Liver (tissue), 9 donors: ENCODE results near the gene ZNF423. TPM values are rescaled to one million over a fixed set of nuclear protein-coding genes. Genes with fewer than 3 reads are reported as not detected.

Experiments
- DNase-seq: peaks from one replicate; pipeline ENCODE4 v3.0.0-alpha.2; 2017; ENCODE audit warnings: low spot score
- H3K27ac ChIP-seq, 2 donors: one replicate each; pipeline ENCODE4 v1.7.0; 2013; ENCODE audit warnings: inconsistent platforms in 2 of 2, low read length in 2 of 2, control low read depth in 1 of 2, low read depth in 1 of 2, mild to moderate bottlenecking in 1 of 2
- H3K27me3 ChIP-seq, 4 donors: one replicate each; pipeline versions ENCODE4 v1.6.1 to v1.7.0; 2013; ENCODE audit warnings: low read length in 3 of 4, inconsistent platforms in 1 of 4, mild to moderate bottlenecking in 1 of 4, moderate library complexity in 1 of 4; ENCODE audit not compliant: control insufficient read depth in 4 of 4, insufficient read depth in 4 of 4
- H3K36me3 ChIP-seq, 4 donors: one replicate each; pipeline versions ENCODE4 v1.6.1 to v1.7.0; 2013; ENCODE audit warnings: low read length in 3 of 4, mild to moderate bottlenecking in 3 of 4, low read depth in 1 of 4, moderate library complexity in 1 of 4; ENCODE audit not compliant: control insufficient read depth in 4 of 4, insufficient read depth in 3 of 4
- H3K4me1 ChIP-seq, 4 donors: one replicate each; pipeline versions ENCODE4 v1.6.1 to v1.7.0; 2013; ENCODE audit warnings: low read length in 3 of 4, mild to moderate bottlenecking in 3 of 4, moderate library complexity in 1 of 4; ENCODE audit not compliant: control insufficient read depth in 4 of 4, insufficient read depth in 4 of 4
- H3K4me3 ChIP-seq, 3 donors: one replicate each; pipeline versions ENCODE4 v1.6.1 to v1.7.0; 2013; ENCODE audit warnings: low read length in 3 of 3, control low read depth in 1 of 3, low read depth in 1 of 3, mild to moderate bottlenecking in 1 of 3
- H3K9ac ChIP-seq, 2 donors: one replicate each; pipeline ENCODE4 v1.7.0; 2013; ENCODE audit warnings: low read length in 2 of 2, mild to moderate bottlenecking in 2 of 2, moderate library complexity in 2 of 2, control low read depth in 1 of 2, low read depth in 1 of 2
- H3K9me3 ChIP-seq, 4 donors: one replicate each; pipeline versions ENCODE4 v1.6.1 to v1.7.0; 2013; ENCODE audit warnings: low read length in 3 of 4; ENCODE audit not compliant: control insufficient read depth in 4 of 4
- ATF3 ChIP-seq: IDR thresholded peaks from 2 replicates; pipeline ENCODE4 v1.6.1; 2016; ENCODE audit warnings: antibody characterized with exemption
- CTCF ChIP-seq: fragments of 150-350 bp; IDR thresholded peaks from 2 replicates; pipeline ENCODE4 v1.5.1; 2017; ENCODE audit warnings: improper control_type of control experiment, low read depth, low read length; ENCODE audit not compliant: missing input control
- EGR1 ChIP-seq, 2 donors: IDR thresholded peaks; 2 replicates each; pipeline ENCODE4 v1.6.1; 2016 to 2018; ENCODE audit warnings: antibody characterized with exemption in 2 of 2, low read depth in 2 of 2
- FOXA1 ChIP-seq: IDR thresholded peaks from 2 replicates; pipeline ENCODE4 v1.6.1; 2016; ENCODE audit warnings: antibody characterized with exemption
- FOXA2 ChIP-seq: IDR thresholded peaks from 2 replicates; pipeline ENCODE4 v1.6.1; 2016; ENCODE audit warnings: antibody characterized with exemption
- HNF4A ChIP-seq, 2 donors: conservative IDR thresholded peaks; 2 replicates each; pipeline ENCODE4 v1.6.1; 2016; ENCODE audit warnings: antibody characterized with exemption in 2 of 2, mild to moderate bottlenecking in 2 of 2
- MAX ChIP-seq: IDR thresholded peaks from 2 replicates; pipeline ENCODE4 v1.6.1; 2016; ENCODE audit warnings: antibody characterized with exemption
- NR2F2 ChIP-seq: IDR thresholded peaks from 2 replicates; pipeline ENCODE4 v1.6.1; 2016; ENCODE audit warnings: antibody characterized with exemption
- REST ChIP-seq: IDR thresholded peaks from 2 replicates; pipeline ENCODE4 v1.6.1; 2016; ENCODE audit warnings: antibody characterized with exemption, mild to moderate bottlenecking
- RXRA ChIP-seq, 2 donors: IDR thresholded peaks; 2 replicates each; pipeline ENCODE4 v1.6.1; 2017 to 2018; ENCODE audit warnings: antibody characterized with exemption in 2 of 2, mild to moderate bottlenecking in 1 of 2
- SP1 ChIP-seq: IDR thresholded peaks from 2 replicates; pipeline ENCODE4 v1.6.1; 2018; ENCODE audit warnings: antibody characterized with exemption, mild to moderate bottlenecking
- TAF1 ChIP-seq: conservative IDR thresholded peaks from 2 replicates; pipeline ENCODE4 v1.6.1; 2016; ENCODE audit warnings: antibody characterized with exemption, mild to moderate bottlenecking
- YY1 ChIP-seq: IDR thresholded peaks from 2 replicates; pipeline ENCODE4 v1.6.1; 2016; ENCODE audit warnings: antibody characterized with exemption, mild to moderate bottlenecking
- ZBTB33 ChIP-seq: IDR thresholded peaks from 2 replicates; pipeline ENCODE4 v1.6.1; 2016; ENCODE audit warnings: antibody characterized with exemption
- WGBS: extraction: QIAGEN DNeasy Blood & Tissue Kit; methylation state at CpG from one replicate; pipeline ENCODE4 v1.1.7; 2013; 5-methylcytosine and 5-hydroxymethylcytosine counted together
- polyA plus RNA-seq, 2 donors: library from polyadenylated mRNA; stranded (reverse) in 1 of 2; unstranded in 1 of 2; fragments of 200-250 nt in 1 of 2; fragments of >200 nt in 1 of 2; fragmentation: Nextera tagmentation in 1 of 2; extraction: Ambion mirVana in 1 of 2; gene quantifications; one replicate each; pipeline versions ENCODE4 v1.2.1 to v1.2.3, GENCODE V29; 2013 to 2015
- total RNA-seq, 2 donors: library from RNA; depleted of rRNA; stranded (reverse); fragments of >200 nt; gene quantifications; one replicate each; pipeline ENCODE4 v1.2.3, GENCODE V29; 2014
- donor health status: healthy.
- donor health status: healthy.
- donor health status: healthy.
- donor health status: healthy.
- donor health status: healthy.

The ZNF423 gene
- total and polyA plus RNA-seq, 4 donors, result 0.24 to 1.6 (median 0.39) TPM

- Histone ChIP-seq H3K9ac (no peak overlapping the region), H3K9me3 (peaks cover 0 to 3% (median 0%) of the 10 kb centered on the region in 4 donors), H3K4me3 (no peak overlapping the region), H3K4me1 (no peaks in the 10 kb centered on the region), H3K27me3 (no peaks in the 10 kb centered on the region), H3K36me3 (no peaks in the 10 kb centered on the region), H3K27ac (no peak overlapping the region)
- WGBS, result 92% methylated on average over 3 of the region's 3 CpGs
- no peak for DNase-seq
- TF ChIP-seq YY1 (no peak), FOXA2 (no peak), ATF3 (no peak), REST (no peak), NR2F2 (no peak), SP1 (no peak)
Observed at GRCh38 chr16:49788572-49788971, 67.3 kb downstream of the ZNF423 start.

GRCh38 chr16:49786926-49787557 lies 68.9 kb downstream of the ZNF423 start:
- TF ChIP-seq ATF3 (no peak), TAF1 (no peak), NR2F2 (no peak)
- H3K4me1 ChIP-seq, result no peaks in the 10 kb centered on the region
- H3K9me3 ChIP-seq, result peaks cover 0 to 3% (median 0%) of the 10 kb centered on the region in 4 donors
- WGBS, result 91% methylated on average over 12 of the region's 12 CpGs
- H3K9ac ChIP-seq, result no peak overlapping the region
- H3K4me3 ChIP-seq, result no peak overlapping the region
- DNase-seq, result no peak
- no peaks in the 10 kb centered on the region for H3K36me3 ChIP-seq
- no peak overlapping the region for H3K27ac ChIP-seq
- no peaks in the 10 kb centered on the region for H3K27me3 ChIP-seq

GRCh38 chr16:49785970-49786369 lies 69.9 kb downstream of the ZNF423 start:
- no peak overlapping the region for H3K9ac ChIP-seq
- no peaks in the 10 kb centered on the region for H3K4me1 ChIP-seq
- DNase-seq, result no peak
- 94% methylated on average over 11 of the region's 11 CpGs for WGBS
- H3K36me3 ChIP-seq, result no peaks in the 10 kb centered on the region
- no peak overlapping the region for H3K27ac ChIP-seq
- H3K9me3 ChIP-seq, result peaks cover 0 to 3% (median 0%) of the 10 kb centered on the region in 4 donors
- no peaks in the 10 kb centered on the region for H3K27me3 ChIP-seq
- no peak overlapping the region for H3K4me3 ChIP-seq
- no peak for TF ChIP-seq YY1
- TF ChIP-seq CTCF, result no peak
- no peak for TF ChIP-seq FOXA1
- TF ChIP-seq RXRA (IDR thresholded peaks at IDR 0.05), result no peak
- no peak for TF ChIP-seq ATF3
- TF ChIP-seq HNF4A (conservative IDR thresholded peaks at IDR 0.05), result no peak
- TF ChIP-seq NR2F2, result no peak
- no peak for TF ChIP-seq ZBTB33
- no peak for TF ChIP-seq FOXA2
- TF ChIP-seq REST, result no peak
- no peak for TF ChIP-seq MAX
- TF ChIP-seq EGR1 (IDR thresholded peaks at IDR 0.05; ENCODE audit: low read depth in 2 of 2), result no peak
